ENCODE results near the gene CHMP4B.

CHMP4B gene

DNA sequence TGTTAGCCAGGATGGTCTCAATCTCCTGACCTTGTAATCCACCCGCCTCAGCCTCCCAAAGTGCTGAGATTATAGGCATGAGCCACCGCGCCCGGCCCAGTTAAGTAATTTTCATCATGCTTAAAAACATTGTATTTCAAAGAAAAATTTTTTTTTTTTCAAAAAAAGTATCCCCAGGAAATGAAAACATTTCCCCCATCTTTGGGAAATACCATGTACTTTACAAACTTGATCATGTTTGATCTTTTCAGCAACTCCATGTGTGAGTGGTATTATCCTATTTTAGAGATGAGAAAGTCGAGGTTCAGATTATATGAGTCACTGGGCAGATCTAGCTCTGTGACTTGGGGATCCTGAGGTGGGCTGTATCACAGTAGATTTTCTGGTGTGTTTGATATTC is 11.8 kb downstream of the CHMP4B start:
- Mint-ChIP-seq H3K36me3 (peaks cover 26% of the 10 kb centered on the region), H3K4me3 (no peak overlapping the region), H3K27ac (no peak overlapping the region), H3K9me3 (no peaks in the 10 kb centered on the region), H3K4me1 (peaks cover 68% of the 10 kb centered on the region)
- no peak for DNase-seq (ENCODE audit: low spot score in 2 of 2)
- no peak for ATAC-seq

DNA sequence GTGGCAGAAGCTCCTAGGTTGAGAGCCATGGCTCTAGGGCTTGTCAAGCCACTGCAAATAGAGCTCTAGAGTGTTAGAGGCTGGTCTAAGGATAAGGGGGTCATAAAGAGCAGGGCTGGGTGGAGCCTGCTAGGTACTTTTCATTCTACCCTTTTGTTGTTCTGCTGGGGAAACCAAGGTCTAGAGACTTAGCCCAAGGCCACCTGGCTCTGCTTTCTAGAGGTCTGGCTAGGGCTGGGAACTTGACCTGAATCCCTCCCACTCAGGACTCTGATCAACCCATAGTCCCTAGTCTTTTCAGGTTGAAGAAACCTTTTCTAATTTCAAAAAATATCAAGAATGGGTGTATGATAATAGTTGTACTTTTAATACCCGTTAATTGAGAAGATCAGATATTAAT is 13.7 kb downstream of the CHMP4B start:
- no peak for ATAC-seq
- Mint-ChIP-seq H3K4me3 (no peak overlapping the region), H3K4me1 (peaks cover 69% of the 10 kb centered on the region), H3K9me3 (no peaks in the 10 kb centered on the region), H3K27ac (no peak overlapping the region), H3K36me3 (peaks cover 14% of the 10 kb centered on the region)
- no peak for DNase-seq (ENCODE audit: low spot score in 2 of 2)

DNA sequence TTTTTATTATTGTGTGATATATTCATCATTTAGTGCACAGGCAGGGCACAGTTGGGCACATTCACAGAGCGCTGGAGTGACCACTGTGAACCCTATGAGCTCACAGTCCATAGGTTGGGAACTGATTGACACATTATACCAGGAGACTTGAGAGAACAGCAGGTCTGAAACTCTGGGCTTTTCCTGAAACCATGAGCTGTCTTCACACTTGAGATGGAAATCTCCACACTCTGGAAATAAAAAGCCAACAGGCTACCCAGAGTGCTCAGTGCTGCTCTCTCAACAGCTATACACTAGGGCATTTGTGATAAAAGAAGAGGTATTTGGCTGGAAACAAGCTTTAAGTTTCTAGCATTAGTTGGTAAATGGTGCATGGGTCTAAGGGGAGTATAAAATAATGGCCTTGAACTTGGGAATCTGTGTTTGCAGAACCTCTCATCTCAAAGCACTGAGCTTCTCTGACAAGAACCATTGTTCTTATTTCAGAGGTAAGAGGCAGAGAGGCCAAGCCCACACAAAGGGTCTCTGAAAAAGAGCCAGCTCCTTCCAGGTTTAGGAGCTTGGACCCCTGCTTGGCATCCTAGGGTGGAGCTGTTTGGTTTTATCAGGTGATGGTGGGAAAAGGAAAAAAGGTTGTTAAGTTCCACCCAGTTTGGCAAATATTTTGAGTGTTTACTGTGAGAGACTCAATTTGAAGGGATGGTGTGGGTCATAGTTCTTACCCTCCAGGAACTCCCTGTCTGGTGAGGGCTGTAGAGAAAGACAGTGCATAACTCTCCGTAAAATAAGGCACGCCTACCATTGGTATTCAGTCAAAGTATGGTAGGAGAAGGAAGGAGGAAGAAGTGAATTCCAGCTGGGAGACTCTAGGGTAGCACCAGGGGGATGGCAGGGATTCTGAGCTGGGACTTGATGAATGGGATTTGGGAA is 14.5 kb downstream of the CHMP4B start:
- Mint-ChIP-seq H3K36me3 (peaks cover 14% of the 10 kb centered on the region), H3K4me3 (no peak overlapping the region), H3K9me3 (no peaks in the 10 kb centered on the region), H3K27ac (peak overlapping the region; percentile 40), H3K4me1 (peaks cover 71% of the 10 kb centered on the region)
- ATAC-seq: no peak
- DNase-seq (ENCODE audit: low spot score in 2 of 2): no peak

DNA sequence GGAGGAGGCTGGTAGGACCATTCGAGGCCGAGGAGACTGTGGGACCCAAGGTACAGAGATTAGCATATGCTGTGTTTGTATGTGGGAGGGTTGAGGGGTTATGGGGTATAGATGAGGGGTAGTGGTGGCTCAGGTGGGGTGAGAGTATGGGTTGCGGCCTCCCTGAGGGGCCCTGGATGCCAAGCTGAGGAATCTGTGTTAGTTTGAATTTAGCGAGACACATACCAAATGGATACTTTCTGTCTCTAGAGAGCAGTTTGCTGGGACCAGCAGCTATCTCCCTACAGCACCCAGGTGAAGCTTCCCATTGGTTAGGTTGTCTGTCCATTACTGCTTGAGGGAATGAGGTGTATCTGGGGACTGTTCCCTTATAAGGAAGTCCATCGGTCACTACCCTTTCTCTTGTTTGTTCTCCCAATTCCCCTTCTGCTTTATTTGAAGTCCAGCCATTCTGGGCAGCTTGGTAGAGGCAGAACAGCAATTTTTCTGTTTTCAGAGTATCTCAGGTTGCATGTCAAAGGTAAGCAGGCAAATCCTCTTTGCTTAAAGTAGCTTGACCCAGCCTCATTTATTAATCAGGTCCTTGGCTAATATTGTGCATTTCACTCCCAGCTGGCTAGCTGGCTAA is 15.2 kb downstream of the CHMP4B start:
- ATAC-seq: no peak
- Mint-ChIP-seq H3K9me3 (no peaks in the 10 kb centered on the region), H3K4me1 (peaks cover 76% of the 10 kb centered on the region), H3K4me3 (no peak overlapping the region), H3K27ac (peak overlapping the region; percentile 68), H3K36me3 (peaks cover 15% of the 10 kb centered on the region)
- DNase-seq (ENCODE audit: low spot score in 2 of 2): no peak

DNA sequence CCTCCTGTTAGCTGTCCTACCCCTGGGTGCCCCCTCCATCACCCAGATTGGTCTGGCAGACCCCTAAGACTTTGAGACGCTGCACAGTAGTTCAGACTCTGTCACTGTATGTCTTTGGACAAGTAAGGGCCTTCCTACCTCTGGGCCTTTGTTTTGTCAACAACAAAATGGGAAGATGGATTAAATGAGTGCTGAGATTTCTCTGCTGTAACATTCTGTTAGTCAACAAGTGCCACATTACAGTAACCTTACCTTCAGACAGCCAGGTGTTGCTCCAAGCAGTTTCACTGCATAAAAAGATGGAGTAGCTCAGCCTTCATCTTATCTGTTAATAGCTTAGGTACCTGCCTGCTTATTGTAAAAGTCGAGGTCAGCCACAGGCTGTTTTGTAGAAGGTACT is 16.0 kb downstream of the CHMP4B start:
- Mint-ChIP-seq H3K36me3 (peaks cover 16% of the 10 kb centered on the region), H3K4me1 (peaks cover 83% of the 10 kb centered on the region), H3K27ac (peak overlapping the region; percentile 68), H3K4me3 (no peak overlapping the region), H3K9me3 (no peaks in the 10 kb centered on the region)
- DNase-seq (ENCODE audit: low spot score in 2 of 2) (no peak), ATAC-seq (no peak)

DNA sequence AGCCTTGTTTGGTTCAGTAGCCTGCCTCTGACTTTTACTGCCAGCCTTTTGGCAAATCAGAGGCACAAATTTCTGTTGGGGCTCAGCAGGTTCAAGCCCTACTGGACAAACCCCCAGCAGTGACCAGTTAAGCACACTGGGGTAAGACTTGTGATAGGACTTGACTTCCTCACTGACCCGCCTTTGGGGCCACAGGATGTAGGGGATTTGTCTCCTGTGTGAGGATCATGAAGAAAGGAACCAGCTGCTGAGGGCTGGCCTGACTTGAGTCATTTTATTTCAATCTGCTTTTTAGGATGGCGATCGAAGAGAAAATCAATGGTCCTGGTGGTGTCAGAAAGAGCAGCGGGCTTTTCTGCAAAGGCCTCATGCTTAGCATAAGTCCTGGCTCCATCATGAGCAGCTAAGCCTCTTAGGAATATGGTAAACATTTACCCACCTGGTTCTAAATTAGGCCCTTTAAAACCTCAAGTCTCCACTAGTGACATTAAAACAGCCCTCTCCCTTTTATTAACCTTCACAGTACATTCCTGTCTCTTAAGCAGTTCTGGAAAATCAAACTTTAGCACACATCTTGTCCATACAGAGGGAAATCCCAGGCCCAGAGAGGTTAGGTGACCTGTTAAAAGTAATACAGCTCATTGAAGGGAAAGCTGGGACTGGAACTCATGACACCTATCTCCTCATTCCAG is 16.6 kb downstream of the CHMP4B start:
- no peak for ATAC-seq
- Mint-ChIP-seq H3K4me1 (peaks cover 82% of the 10 kb centered on the region), H3K27ac (peak overlapping the region; percentile 68), H3K9me3 (no peaks in the 10 kb centered on the region), H3K4me3 (no peak overlapping the region), H3K36me3 (peaks cover 22% of the 10 kb centered on the region)
- no peak for DNase-seq (ENCODE audit: low spot score in 2 of 2)

DNA sequence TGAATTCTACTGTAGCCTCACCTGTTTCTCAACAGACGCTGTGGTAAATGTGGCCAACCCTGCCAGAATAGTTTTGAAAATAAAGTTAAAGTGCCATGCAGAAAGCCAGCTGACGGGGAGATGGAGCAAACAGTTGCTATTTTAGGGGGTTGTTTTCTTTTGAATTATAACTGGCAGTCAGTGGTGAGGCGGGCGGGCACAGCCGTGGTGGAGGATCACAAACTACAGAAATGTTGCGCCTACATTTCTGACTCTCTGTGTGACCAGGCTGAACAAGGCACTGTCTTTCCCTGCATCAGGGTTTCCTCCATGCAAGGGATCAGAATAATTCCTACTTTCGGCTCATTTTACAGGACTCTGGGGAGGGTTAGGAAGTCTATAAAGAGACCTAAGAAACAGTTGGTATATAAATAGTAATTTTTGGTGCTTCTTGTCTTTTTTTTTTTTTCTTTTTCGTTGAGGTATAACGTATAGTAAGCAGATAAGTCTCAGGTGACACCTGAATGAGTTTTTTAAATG is 17.2 kb downstream of the CHMP4B start:
- DNase-seq (ENCODE audit: low spot score in 2 of 2): no peak
- Mint-ChIP-seq H3K27ac (peak overlapping the region; percentile 68), H3K4me1 (peaks cover 87% of the 10 kb centered on the region), H3K4me3 (no peak overlapping the region), H3K9me3 (no peaks in the 10 kb centered on the region), H3K36me3 (peaks cover 28% of the 10 kb centered on the region)
- no peak for ATAC-seq

DNA sequence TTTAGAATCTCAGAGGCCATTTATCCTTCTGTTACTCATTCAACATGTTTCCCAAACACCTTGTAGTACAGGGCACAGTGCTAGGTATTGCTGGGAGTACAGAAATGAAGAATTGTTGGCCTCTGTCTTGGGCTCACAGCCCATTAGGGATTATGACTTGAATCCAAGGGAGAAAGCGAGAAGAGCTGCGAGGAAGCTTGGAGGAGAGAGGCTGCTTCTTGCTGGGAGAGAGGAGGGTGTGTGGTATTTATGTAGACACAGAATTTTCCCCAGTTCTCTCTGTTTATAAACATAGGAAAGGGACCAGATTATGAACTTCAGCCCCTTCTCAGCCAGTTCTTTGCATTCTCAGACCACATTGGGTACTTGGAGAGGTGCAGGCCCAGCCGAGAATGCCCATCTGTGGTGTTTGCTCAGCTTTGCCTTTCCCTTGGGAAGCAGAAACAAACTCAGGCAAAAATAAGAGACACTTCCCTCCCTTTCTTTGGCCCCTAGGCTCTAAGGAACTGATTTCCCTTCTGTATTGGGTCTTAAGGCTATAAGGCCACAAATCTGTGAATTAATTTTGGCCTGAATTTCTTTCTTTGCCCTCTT is 17.9 kb downstream of the CHMP4B start:
- no peak overlapping the region for H3K4me3 Mint-ChIP-seq
- no peaks in the 10 kb centered on the region for H3K9me3 Mint-ChIP-seq
- H3K27ac Mint-ChIP-seq: peak overlapping the region; percentile 68
- peaks cover 26% of the 10 kb centered on the region for H3K36me3 Mint-ChIP-seq
- DNase-seq (ENCODE audit: low spot score in 2 of 2): no peak
- H3K4me1 Mint-ChIP-seq: peaks cover 92% of the 10 kb centered on the region
- ATAC-seq: no peak

DNA sequence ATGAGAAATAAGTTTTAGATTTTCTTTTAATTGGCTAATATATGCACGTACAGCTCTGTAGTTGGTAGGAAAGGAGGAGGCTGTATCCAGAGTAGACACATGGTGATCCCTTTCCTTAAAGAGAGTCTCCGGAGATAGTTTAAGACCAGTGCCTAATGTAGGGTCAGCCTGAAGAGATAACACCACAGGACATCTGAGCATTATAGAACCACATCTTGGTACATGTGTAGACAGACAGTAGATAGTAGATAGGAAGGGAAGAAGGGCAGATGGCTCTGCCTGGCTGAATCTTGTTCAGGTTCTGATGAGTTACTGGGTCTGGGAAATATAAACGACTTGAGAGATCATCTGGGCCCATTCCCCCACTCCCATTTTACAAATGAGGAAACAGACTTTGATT is 18.5 kb downstream of the CHMP4B start:
- Mint-ChIP-seq H3K4me3 (no peak overlapping the region), H3K4me1 (peaks cover 90% of the 10 kb centered on the region), H3K9me3 (no peaks in the 10 kb centered on the region), H3K36me3 (peaks cover 29% of the 10 kb centered on the region), H3K27ac (peak overlapping the region; percentile 68)
- ATAC-seq (no peak), DNase-seq (ENCODE audit: low spot score in 2 of 2) (no peak)

DNA sequence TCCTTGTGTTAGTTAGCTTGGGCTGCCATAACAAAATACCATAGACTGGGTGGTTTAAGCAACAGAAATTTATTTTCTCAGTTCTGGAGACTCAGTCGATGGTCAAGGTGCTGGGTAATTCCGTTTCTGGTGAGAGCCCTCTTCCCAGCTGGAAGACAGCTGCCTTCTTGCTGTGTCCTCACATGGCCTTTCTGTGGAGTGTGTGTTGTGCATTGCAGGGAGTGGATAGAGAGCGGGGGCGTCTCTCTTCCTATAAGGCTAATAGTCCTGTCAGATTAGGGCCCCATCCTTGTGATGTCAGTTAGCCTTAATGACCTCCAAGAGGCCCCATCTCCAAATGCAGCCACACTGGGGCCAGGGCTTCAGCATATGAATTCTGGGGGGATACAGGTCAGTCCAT is 19.2 kb downstream of the CHMP4B start:
- Mint-ChIP-seq H3K9me3 (no peaks in the 10 kb centered on the region), H3K4me3 (no peak overlapping the region), H3K36me3 (peaks cover 36% of the 10 kb centered on the region), H3K27ac (peak overlapping the region; percentile 68), H3K4me1 (peaks cover 89% of the 10 kb centered on the region)
- DNase-seq (ENCODE audit: low spot score in 2 of 2): no peak
- no peak for ATAC-seq

DNA sequence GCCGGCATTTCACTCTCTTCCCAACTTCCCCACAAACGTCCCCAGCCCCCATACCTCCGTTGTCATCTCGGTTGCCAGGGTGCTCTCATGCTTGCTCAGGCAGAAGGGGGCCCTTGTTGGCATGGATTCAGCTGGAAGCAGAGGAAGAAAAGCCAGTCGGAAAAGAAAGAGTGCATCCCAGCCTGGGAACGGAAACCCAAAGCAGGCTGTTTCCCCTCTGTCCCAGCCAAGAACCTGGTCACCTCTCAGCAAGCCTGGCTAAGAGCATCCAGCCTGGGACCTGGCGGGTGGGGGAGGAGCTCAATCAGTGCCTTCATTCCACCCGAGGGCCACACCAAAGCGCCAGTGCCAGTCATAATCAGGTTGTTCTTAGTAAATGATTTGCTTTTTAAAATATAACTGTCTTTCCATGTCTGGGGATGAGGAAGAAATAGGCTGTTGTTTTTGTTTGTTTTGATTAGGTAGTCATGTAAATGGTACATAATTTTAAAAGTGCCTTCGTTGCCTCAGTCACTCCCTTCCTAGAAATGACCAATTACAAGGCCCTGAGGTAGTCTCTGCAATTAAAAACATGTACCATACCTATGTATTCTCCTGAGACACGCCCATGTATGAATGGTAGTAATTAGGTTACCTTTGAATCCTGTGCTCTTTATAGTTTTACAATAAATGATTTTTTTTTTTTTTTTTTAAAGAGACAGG is 21.1 kb downstream of the CHMP4B start:
- Mint-ChIP-seq H3K4me1 (peaks cover 90% of the 10 kb centered on the region), H3K9me3 (no peaks in the 10 kb centered on the region), H3K27ac (no peak overlapping the region), H3K4me3 (no peak overlapping the region), H3K36me3 (peaks cover 53% of the 10 kb centered on the region)
- DNase-seq (ENCODE audit: low spot score in 2 of 2) (no peak), ATAC-seq (no peak)

DNA sequence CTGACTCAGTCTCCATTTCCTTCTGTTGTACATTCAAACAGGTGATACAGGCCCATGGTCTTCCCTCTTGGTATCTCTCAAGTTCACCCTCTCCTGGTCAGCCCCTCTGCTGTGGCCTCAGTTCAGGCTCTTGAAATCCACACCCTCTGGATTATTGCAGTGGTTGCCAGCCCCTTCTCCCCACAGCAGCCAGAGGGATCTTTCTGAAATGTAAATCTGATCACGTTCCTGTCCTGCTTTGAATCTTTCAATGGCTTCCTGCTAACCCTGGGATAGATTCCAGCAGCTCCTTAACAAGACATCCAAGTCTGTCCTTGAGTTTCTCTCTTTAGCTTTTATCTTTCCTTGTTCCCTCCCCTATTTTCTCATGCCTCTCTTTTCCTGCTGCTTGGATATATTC is 22.2 kb downstream of the CHMP4B start:
- no peaks in the 10 kb centered on the region for H3K9me3 Mint-ChIP-seq
- H3K36me3 Mint-ChIP-seq: peaks cover 53% of the 10 kb centered on the region
- peaks cover 90% of the 10 kb centered on the region for H3K4me1 Mint-ChIP-seq
- H3K4me3 Mint-ChIP-seq: no peak overlapping the region
- ATAC-seq: no peak
- peak overlapping the region; percentile 5 for H3K27ac Mint-ChIP-seq
- no peak for DNase-seq (ENCODE audit: low spot score in 2 of 2)

DNA sequence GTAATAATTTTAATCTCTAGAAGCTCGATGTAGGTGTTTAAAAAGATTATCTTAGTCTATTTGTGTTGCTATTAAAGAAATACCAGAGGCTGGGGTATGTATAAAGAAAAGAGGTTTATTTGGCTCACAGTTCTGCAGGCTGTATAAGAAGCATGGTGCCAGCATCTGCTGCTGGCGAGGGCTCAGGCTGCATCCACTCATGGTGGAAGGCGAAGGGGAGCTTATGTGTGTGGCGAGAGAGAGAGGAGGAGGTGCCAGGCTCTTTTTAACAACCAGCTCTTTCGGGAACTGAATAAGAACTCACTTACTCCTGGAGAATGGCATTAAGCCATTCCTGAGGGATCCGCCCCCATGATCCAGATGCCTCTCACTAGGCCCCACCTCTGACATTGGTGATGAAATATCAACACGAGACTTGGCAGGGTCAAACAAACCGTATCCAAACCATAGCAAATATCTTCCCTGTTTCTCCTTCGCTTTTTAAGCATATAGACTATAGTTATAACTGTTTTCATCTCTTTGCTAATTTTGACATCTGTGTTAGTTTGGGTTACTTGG is 24.5 kb downstream of the CHMP4B start:
- ATAC-seq (no peak), DNase-seq (ENCODE audit: low spot score in 2 of 2) (no peak)
- peaks cover 56% of the 10 kb centered on the region for H3K36me3 Mint-ChIP-seq
- no peak overlapping the region for H3K4me3 Mint-ChIP-seq
- peaks cover 86% of the 10 kb centered on the region for H3K4me1 Mint-ChIP-seq
- H3K27ac Mint-ChIP-seq: no peak overlapping the region
- H3K9me3 Mint-ChIP-seq: no peaks in the 10 kb centered on the region

DNA sequence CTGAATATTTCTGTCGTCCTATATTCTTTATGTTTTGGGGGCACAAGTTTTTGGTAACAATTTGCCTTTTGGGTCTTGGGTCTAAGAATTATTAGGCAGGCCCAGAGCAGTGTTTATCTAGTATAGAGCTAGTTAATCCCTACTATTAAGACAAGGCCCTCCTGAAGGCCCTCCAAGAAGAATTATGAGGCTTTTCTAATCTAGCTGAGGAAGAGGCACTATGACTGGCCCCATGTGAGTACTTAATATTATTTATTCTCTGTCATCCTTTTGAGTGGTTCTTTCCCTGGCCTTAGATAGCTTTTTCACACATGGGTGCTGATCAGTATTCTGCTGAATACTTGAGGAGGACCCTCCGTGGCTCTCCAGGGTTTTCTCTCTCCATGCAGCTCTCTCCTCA is 25.1 kb downstream of the CHMP4B start:
- Mint-ChIP-seq H3K36me3 (peaks cover 56% of the 10 kb centered on the region), H3K4me3 (no peak overlapping the region)

More for the DNA sequence above, 25.1 kb downstream of the CHMP4B start:
- DNase-seq (ENCODE audit: low spot score in 2 of 2) (no peak), ATAC-seq (no peak)
- Mint-ChIP-seq H3K9me3 (no peaks in the 10 kb centered on the region), H3K27ac (peak overlapping the region; percentile 91), H3K4me1 (peaks cover 88% of the 10 kb centered on the region)

Data from stimulated activated effector memory CD8-positive, alpha-beta T cell treated with anti-CD3 and anti-CD28 coated beads, Interleukin-12 subunit alpha, Interleukin-12 subunit beta, amount 100 ng/mL, for 72 hours (primary cell).